ENCODE measurements around the gene NLRP14.

NLRP14 gene

DNA sequence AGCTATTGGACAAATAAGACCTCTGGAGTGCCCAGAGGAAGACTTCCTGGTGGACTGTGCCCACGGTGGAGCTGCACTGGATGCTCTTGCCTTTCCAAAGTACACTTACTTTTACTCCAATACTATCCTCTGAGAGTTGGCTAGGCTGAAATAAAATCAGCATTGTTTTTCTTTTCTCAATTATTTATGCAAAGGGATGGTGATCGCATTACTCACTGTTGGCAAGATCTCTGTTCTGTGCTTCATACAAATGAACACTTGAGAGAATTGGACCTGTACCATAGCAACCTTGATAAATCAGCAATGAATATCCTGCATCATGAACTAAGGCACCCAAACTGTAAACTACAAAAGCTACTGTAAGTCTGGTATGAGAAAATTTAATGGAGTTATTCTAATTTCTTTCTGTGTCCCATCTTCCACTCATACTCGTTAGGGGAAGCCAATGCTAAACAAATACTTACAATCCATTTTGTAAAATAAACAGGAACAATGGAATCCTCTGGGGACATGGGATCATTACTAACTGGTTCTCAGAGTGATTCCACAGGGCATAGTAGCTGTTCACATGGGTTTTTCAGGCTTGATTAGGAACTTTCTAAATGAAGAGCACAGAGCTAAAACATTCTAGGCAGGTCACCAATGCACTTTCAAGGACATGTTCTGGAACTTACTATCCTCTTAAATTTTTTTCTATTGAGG lies 26.3 kb downstream of the NLRP14 start:
- no peak overlapping the region for H3K4me3 ChIP-seq (ENCODE audit: low read depth, low read length)

DNA sequence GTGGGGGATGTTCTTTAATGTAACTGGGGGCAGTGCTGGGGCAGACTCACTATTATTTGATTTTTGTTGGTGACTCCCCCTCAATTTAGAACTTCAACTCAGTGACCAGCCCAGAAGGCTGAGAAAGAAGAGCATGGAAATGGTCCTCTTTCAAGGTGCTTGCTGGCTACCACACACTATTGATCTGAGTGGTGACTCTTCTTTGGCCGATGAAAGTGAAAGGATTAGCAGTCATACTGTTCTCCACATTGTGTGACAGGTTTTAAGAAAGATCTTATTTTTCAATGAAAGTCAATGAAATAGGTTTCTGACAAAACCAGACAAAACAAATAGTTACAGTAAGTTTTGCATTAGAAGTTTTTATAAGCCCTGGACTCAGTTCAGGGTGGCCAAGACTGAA lies 29.9 kb downstream of the NLRP14 start:
- no peak overlapping the region for H3K4me3 ChIP-seq (ENCODE audit: low read depth, low read length)

DNA sequence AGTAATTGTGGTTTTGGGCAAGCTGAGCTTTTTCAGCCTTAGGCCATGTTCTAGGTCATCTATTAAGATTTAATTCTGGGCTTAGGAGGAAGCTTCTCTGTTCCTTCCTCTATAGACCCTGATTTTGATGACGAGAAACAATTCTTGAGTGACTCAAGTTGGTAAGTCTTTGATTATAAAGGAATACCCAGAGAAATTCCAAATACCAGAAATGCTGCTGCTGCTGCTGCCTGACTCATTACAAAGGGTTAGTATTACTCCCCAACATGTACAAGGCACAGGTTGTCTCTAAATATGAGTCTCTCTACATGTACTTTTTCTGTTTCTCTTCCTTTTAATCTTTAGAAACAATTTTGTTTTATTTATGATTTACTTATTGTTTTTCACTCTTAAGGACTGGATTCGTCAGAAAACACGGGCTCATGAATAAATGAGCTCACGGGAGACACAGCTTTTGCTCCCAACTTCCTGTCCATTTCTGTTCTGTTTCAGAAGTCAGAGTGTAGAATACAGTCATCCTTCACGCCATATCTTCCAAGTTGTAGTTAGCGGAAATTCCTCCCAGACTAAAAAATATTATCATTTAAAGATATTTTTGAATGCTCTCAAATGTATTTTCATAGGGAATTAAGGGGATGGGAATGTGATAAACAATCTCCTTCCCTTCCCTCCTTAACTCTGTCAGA lies 36.7 kb downstream of the NLRP14 start:
- H3K4me3 ChIP-seq (ENCODE audit: low read depth, low read length) = no peak overlapping the region

DNA sequence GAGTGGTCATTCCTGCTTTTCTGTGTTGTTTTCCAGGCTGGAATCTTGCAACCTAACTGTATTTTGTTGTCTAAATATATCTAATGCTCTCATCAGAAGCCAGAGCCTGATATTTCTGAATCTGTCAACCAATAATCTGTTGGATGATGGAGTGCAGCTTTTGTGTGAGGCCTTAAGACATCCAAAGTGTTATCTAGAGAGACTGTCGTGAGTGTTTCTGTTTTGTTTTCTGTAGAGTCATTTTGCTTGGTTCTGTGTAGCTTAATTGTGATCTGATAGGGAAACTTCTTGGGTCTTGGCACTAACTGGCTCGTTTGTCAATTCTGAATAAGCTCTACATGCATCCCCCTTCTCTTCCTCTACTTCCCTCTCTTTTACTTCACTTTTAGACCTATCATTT lies 37.4 kb downstream of the NLRP14 start:
- H3K4me3 ChIP-seq (ENCODE audit: low read depth, low read length) = no peak overlapping the region

DNA sequence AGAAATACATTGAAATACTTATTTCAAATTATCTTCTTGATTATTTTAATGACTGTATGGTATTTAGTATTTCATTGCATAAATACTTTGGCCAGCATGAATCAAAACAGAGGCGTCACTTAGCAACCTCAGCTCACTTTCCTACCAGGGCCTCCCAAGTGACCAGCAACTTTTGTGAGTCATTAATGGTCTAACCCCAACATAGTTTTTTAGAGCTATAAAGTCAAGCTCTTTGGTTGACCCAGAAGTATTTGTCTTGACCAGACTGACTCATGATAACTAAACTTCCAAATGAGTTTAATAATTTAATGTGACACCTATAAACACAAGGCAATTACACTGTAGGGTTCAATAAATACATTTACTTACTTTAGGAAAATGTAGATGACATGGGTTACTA lies 40.6 kb downstream of the NLRP14 start:
- H3K4me3 ChIP-seq (ENCODE audit: low read depth, low read length) = no peak overlapping the region

DNA sequence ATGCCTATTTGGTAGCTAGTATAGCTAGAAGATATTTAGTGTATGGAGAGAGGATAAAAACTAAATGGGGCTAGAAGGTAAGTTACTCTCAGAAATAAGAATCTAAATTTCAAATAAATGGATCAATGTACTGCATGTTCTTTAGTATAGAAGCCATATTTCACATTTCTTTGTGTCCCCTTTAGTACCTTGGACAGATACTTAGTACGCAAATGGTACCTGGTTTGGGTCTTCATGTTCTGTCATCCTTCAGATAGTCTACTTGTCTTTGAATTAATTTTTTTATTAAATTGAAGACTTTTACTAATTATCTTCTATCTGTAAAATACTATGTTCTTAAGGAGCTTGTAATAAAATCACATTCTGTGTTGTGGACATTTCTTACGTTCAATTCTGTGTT lies 42.3 kb downstream of the NLRP14 start:
- H3K4me3 ChIP-seq (ENCODE audit: low read depth, low read length) = no peak overlapping the region

DNA sequence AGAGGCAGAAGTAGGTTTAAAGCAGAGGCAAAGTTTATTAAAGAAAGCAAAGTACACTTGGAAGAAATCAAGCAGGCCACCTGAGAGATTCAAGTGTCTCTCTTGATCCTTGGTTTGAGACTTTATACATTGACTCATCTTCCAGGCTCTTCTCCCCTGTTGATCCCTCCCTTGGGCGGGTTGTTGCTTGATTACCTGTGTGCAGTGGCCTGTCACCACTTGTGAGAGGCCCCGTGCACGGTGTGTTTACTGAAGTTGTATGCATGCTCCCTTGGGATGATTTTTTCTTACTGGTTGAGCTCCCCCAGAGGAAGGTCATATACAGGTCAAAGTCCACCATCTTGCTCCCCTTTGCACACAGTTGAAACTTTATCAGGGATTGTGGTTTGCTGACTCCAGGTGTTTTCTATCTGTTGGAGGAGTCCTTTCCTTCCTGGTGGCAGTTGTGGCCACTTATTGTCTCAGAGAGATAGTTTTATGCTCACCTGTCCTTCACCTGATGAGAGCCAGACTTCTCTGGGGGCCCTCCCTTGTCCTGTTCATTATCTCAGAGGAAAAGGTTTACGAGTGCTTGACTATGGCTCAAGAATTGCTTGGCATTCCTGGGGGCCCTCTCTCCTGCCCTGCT lies 52.2 kb downstream of the NLRP14 start:
- H3K4me3 ChIP-seq (ENCODE audit: low read depth, low read length) = no peak overlapping the region

DNA sequence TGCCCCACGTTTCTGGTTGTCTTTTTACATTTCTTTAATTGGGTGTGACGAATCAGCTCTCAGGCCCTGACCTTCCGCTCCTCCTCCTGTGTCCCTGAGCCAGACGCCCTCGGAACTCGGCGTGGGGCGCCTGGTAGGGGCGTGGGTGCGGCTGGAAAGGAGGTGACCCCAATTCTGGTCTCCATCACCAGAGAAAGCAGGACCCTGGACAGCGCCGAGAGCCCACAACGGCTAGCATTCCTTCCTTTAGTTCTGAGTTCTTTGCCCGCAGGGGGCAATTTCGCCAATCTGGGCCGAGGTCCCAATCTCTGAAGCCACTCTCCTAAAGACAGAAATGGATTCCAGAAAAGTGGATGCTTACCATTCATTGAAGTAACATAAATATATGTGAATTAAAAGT lies 56.8 kb downstream of the NLRP14 start:
- H3K4me3 ChIP-seq (ENCODE audit: low read depth, low read length) = no peak overlapping the region

DNA sequence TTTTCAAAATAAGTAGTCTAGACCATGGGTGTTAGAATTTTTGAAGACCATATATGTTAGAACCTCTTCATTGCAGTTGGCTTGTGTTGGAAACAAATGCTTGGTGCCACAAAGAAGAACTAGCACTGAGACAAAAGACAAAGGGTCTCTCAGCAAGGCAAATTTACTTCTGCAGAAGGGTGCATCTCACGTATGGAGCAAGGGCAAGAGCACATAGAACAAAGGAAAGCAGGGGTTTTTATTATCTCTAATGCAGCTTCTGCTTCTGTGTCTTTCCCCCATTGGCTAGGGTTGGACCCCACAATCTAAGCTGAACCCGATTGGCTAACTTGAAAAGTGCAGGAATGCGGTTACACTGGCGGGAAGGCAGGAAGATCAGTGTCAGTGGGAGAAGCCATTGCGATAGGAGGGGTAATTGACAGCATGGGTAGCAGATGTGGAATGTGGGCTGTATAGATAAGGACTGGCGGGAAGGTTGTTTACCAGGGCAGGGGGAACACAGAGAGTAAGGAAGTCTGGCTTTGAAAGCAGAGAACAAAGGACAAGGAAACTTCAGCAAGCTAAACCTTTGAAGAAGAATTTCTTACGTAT lies 59.4 kb downstream of the NLRP14 start:
- no peak overlapping the region for H3K4me3 ChIP-seq (ENCODE audit: low read depth, low read length)

DNA sequence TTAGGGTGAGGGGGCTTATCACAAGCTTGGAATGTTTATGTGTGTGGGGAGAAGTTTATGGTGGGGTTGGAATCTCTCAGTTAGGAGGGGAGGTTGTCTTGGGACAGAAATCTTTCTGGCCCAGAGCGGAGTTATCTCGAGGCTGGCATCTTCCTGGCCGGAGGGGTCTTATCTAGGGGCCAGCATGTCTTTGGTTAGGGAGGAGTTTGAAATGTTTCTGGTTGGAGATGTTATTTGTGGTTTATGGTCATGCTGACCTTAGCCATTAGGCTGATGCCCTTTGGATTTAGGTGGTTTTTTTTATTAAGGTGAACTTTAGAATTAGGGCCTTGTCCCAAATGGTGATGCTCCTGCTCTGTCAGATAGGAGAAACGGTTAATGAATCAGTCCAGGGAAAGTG lies 60.6 kb downstream of the NLRP14 start:
- no peak overlapping the region for H3K4me3 ChIP-seq (ENCODE audit: low read depth, low read length)

DNA sequence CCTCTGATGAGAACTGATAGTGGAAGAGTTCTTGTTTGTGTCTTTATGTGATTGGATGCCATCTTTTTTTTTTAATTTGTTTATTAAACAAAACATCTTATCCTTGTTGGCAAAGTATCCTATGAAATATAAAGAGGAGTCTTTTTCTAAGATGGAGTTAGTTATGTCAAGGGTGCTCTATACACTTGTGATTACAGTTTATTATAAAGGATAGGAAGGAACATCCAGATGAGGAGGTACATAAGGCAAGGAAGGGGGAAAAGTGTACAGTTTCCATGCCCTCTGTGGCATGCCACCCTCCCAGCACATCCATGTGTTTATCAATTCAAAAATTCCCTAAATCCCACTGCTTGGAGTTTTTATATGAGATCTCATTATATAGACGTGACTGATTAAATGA lies 61.2 kb downstream of the NLRP14 start:
- no peak overlapping the region for H3K4me3 ChIP-seq (ENCODE audit: low read depth, low read length)

DNA sequence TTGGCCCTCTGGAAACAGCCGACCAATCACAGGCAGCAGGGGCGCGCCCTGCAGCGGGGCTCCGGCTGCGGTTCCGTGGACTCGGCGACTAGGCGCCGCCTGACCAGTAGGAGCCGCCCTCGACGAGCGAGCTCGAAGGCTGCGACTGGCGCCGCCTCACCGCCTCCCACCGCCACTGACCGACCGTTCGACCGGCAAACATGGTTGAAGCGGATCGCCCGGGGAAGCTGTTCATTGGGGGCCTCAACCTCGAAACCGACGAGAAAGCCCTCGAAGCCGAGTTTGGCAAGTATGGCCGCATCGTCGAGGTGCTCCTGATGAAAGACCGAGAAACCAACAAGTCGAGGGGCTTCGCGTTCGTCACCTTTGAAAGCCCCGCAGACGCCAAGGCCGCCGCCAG lies 68.6 kb downstream of the NLRP14 start, which contains the start of gene RBMXL2:
Gene RBMXL2 (plus strand): TSS at position 78 of the 400 bp plus-strand sequence. CDS start 123 bp downstream, at position 201.
- H3K4me3 ChIP-seq (ENCODE audit: low read depth, low read length) = no peak within 1 kb of the TSS

DNA sequence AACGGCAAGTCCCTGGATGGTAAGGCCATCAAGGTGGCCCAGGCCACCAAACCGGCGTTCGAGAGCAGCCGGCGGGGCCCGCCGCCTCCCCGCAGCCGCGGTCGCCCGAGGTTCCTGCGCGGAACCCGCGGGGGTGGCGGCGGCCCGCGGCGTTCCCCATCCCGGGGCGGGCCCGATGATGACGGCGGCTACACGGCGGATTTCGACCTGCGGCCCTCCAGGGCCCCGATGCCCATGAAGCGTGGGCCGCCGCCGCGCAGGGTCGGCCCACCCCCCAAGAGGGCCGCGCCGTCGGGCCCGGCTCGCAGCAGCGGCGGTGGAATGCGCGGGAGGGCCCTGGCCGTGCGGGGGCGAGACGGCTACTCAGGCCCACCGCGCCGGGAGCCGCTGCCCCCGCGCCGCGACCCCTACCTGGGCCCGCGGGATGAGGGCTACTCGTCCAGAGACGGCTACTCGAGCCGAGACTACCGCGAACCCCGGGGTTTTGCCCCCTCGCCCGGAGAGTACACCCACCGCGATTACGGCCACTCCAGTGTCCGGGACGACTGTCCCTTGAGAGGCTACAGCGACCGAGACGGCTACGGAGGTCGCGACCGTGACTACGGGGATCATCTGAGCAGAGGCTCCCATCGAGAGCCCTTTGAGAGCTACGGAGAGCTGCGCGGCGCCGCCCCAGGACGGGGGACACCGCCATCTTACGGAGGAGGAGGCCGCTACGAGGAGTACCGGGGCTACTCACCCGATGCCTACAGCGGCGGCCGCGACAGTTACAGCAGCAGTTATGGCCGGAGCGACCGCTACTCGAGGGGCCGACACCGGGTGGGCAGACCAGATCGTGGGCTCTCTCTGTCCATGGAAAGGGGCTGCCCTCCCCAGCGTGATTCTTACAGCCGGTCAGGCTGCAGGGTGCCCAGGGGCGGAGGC lies 69.3 kb downstream of the NLRP14 start:
- H3K4me3 ChIP-seq (ENCODE audit: low read depth, low read length) = no peak overlapping the region

DNA sequence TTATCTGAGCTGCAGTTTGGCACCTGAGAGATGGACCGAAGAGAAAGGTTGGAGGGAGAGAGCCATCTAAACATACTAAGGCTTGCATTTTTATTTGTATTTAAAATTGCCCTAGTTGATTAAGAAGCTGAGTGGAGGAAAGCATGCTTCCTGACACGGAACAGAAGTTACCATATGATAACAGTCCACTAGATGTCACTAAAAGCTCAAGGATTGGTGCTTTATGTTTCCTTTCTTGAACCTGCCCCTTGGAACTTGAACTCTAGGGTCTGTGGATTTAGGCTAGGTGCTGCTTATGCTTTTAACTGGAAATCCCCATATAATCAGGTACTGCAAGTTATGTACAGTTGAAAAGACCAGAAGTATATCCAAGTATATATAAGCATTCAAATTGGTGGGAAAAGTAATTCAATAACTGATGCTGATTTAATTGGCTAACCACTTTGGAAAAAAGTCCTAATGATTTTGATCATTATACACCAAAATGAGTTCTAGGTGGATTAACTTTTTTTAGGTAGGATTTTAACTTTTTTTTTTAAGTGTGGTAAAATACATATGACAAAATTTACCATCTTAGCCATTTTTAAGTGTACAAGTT lies 78.1 kb downstream of the NLRP14 start:
- no peak overlapping the region for H3K4me3 ChIP-seq (ENCODE audit: low read depth, low read length)

DNA sequence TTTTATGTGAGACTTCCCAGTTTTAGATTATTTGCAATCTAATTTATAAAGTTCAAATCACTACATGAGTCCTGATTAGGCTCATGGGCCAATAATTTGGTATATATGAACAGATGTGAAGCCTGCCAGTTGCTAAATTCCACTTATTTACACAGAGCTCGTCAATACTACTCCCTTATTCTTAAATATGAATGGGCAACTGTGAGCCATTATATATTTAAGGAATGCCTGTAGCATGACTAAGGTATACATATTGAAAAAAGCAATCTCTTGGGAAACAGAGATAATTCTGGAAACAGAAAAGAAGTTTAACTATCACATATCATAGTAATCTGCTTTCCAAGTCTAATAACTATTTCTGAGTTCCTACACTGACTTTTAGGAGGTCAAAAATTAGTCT lies 95.5 kb downstream of the NLRP14 start:
- H3K4me3 ChIP-seq (ENCODE audit: low read depth, low read length) = no peak overlapping the region

DNA sequence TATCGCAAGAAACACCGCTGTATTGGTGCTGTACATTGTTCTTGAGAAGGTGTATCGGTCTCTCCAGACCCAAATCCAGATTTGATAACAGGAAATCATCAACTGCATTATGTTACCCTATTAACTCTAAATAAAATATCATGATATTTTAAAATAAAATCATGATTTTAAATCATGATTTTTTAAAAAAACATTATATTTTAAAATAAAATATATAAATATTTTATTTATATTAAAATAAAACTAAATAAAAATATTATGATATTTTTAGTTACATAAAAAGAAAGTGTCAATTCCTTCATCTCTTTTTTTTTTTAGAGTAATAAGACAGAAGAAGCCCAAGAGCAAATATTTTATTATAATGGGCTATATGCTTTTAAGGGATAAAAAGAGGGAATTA lies 96.1 kb downstream of the NLRP14 start:
- no peak overlapping the region for H3K4me3 ChIP-seq (ENCODE audit: low read depth, low read length)

Data from iPS-11a (cell line).